22Rv1 (cell line): ENCODE data around the gene IP6K1.

Experiments
- CTCF ChIP-seq: fragments of 450-650 bp; IDR thresholded peaks from 2 replicates; pipeline ENCODE4 v1.5.1; 2017; ENCODE audit warnings: mild to moderate bottlenecking
- ZFX ChIP-seq: fragments of 450-650 bp; IDR thresholded peaks from 2 replicates; pipeline ENCODE4 v1.6.1; 2017; ENCODE audit warnings: antibody characterized with exemption, borderline replicate concordance

- TF ChIP-seq CTCF (no peak), ZFX (no peak)
Observed at GRCh38 chr3:49794431-49794830, 8.1 kb upstream of the IP6K1 start.
